Large intestine (tissue), 3 donors: Measurements from ENCODE around the gene P2RY12. TPM values are rescaled to one million over a fixed set of nuclear protein-coding genes. Genes with fewer than 3 reads are reported as not detected.

Experiments used
- DNase-seq, 2 donors: peaks; one replicate each; pipeline versions ENCODE4 v3.0.0 to v3.0.0-alpha.2; 2013
- H3K27ac ChIP-seq: one replicate; pipeline ENCODE4 v1.5.1; 2013; ENCODE audit warnings: low read length
- H3K27me3 ChIP-seq: 2 replicates; pipeline ENCODE4 v1.6.1; 2013; ENCODE audit warnings: low read length; ENCODE audit not compliant: control insufficient read depth, insufficient read depth
- H3K36me3 ChIP-seq: 2 replicates; pipeline ENCODE4 v1.6.1; 2013; ENCODE audit warnings: low read length; ENCODE audit not compliant: control insufficient read depth, insufficient read depth
- H3K4me1 ChIP-seq: one replicate; pipeline ENCODE4 v1.6.1; 2013; ENCODE audit warnings: low read length; ENCODE audit not compliant: control insufficient read depth, insufficient read depth
- H3K4me3 ChIP-seq: one replicate; pipeline ENCODE4 v1.5.1; 2013; ENCODE audit warnings: low read length
- H3K9me3 ChIP-seq: one replicate; pipeline ENCODE4 v1.6.1; 2013; ENCODE audit warnings: mild to moderate bottlenecking, low read depth, low read length, moderate library complexity; ENCODE audit not compliant: control insufficient read depth
- WGBS: methylation state at CpG from one replicate; pipeline ENCODE4 v1.1.5; 2013; ENCODE audit warnings: low lambda C conversion rate; ENCODE audit not compliant: insufficient coverage; 5-methylcytosine and 5-hydroxymethylcytosine counted together
- polyA plus RNA-seq: library from polyadenylated mRNA; unstranded; fragments of 120-200 nt; gene quantifications from one replicate; pipeline ENCODE4 v1.2.1, GENCODE V29; 2013

The P2RY12 gene
- polyA plus RNA-seq, 1 donor, result 2.3 TPM

GRCh38 chr3:151415289-151415688 is 30.7 kb upstream of the P2RY12 start:
- Histone ChIP-seq H3K4me1 (no peaks in the 10 kb centered on the region), H3K4me3 (no peak overlapping the region), H3K9me3 (no peaks in the 10 kb centered on the region), H3K36me3 (no peaks in the 10 kb centered on the region), H3K27ac (no peak overlapping the region), H3K27me3 (no peaks in the 10 kb centered on the region)
- WGBS, result 80% methylated on average over 1 of the region's 1 CpG
- DNase-seq, result no peak

- no CpG with 5 or more reads among the region's 5 CpGs for WGBS
- H3K27ac ChIP-seq, result no peak overlapping the region
- H3K36me3 ChIP-seq, result no peaks in the 10 kb centered on the region
- H3K9me3 ChIP-seq, result no peaks in the 10 kb centered on the region
- no peaks in the 10 kb centered on the region for H3K4me1 ChIP-seq
- no peak overlapping the region for H3K4me3 ChIP-seq
- DNase-seq, result no peak
- no peaks in the 10 kb centered on the region for H3K27me3 ChIP-seq
These were observed 28.4 kb upstream of the P2RY12 start for GRCh38 chr3:151412989-151413388.

GRCh38 chr3:151410891-151411559 is 26.5 kb upstream of the P2RY12 start:
- no peak overlapping the region for H3K27ac ChIP-seq
- no peaks in the 10 kb centered on the region for H3K9me3 ChIP-seq
- no peak for DNase-seq
- WGBS, result no CpG with 5 or more reads among the region's 9 CpGs
- no peaks in the 10 kb centered on the region for H3K36me3 ChIP-seq
- H3K4me1 ChIP-seq, result no peaks in the 10 kb centered on the region
- H3K4me3 ChIP-seq, result no peak overlapping the region
- no peaks in the 10 kb centered on the region for H3K27me3 ChIP-seq

- no peak for DNase-seq
- H3K9me3 ChIP-seq, result no peaks in the 10 kb centered on the region
- H3K4me3 ChIP-seq, result no peak overlapping the region
- WGBS, result no CpG with 5 or more reads among the region's 2 CpGs
- H3K27me3 ChIP-seq, result no peaks in the 10 kb centered on the region
- no peaks in the 10 kb centered on the region for H3K4me1 ChIP-seq
- no peaks in the 10 kb centered on the region for H3K36me3 ChIP-seq
- H3K27ac ChIP-seq, result no peak overlapping the region
These were observed 23.4 kb upstream of the P2RY12 start for GRCh38 chr3:151407928-151408327.

GRCh38 chr3:151404316-151404715 is 19.8 kb upstream of the P2RY12 start:
- Histone ChIP-seq H3K4me1 (no peaks in the 10 kb centered on the region), H3K27me3 (no peaks in the 10 kb centered on the region), H3K36me3 (no peaks in the 10 kb centered on the region), H3K27ac (no peak overlapping the region), H3K9me3 (no peaks in the 10 kb centered on the region), H3K4me3 (no peak overlapping the region)
- WGBS, result no CpG with 5 or more reads among the region's 1 CpG
- DNase-seq, result no peak

GRCh38 chr3:151403246-151403645 is 18.7 kb upstream of the P2RY12 start:
- no peaks in the 10 kb centered on the region for H3K27me3 ChIP-seq
- no peak overlapping the region for H3K27ac ChIP-seq
- no CpG with 5 or more reads among the region's 2 CpGs for WGBS
- H3K9me3 ChIP-seq, result no peaks in the 10 kb centered on the region
- no peak for DNase-seq
- no peak overlapping the region for H3K4me3 ChIP-seq
- no peaks in the 10 kb centered on the region for H3K36me3 ChIP-seq
- no peaks in the 10 kb centered on the region for H3K4me1 ChIP-seq

GRCh38 chr3:151402349-151402748 is 17.8 kb upstream of the P2RY12 start:
- Histone ChIP-seq H3K9me3 (no peaks in the 10 kb centered on the region), H3K27ac (no peak overlapping the region), H3K4me3 (no peak overlapping the region), H3K4me1 (no peaks in the 10 kb centered on the region), H3K36me3 (no peaks in the 10 kb centered on the region), H3K27me3 (no peaks in the 10 kb centered on the region)
- WGBS, result no CpG with 5 or more reads among the region's 3 CpGs
- DNase-seq, result no peak

- WGBS, result no CpG with 5 or more reads among the region's 4 CpGs
- no peaks in the 10 kb centered on the region for H3K4me1 ChIP-seq
- no peak overlapping the region for H3K4me3 ChIP-seq
- DNase-seq, result no peak
- no peaks in the 10 kb centered on the region for H3K36me3 ChIP-seq
- H3K9me3 ChIP-seq, result no peaks in the 10 kb centered on the region
- H3K27ac ChIP-seq, result no peak overlapping the region
- no peaks in the 10 kb centered on the region for H3K27me3 ChIP-seq
These were observed 15.8 kb upstream of the P2RY12 start for GRCh38 chr3:151400341-151400740.

GRCh38 chr3:151398895-151399294 is 14.3 kb upstream of the P2RY12 start:
- Histone ChIP-seq H3K4me3 (no peak overlapping the region), H3K27me3 (no peaks in the 10 kb centered on the region), H3K36me3 (no peaks in the 10 kb centered on the region), H3K27ac (peak overlapping the region; percentile 46), H3K4me1 (no peaks in the 10 kb centered on the region), H3K9me3 (no peaks in the 10 kb centered on the region)
- peak; percentile 33 to 71 for DNase-seq
- WGBS, result 37% methylated on average over 5 of the region's 5 CpGs

- no peak overlapping the region for H3K4me3 ChIP-seq
- no peaks in the 10 kb centered on the region for H3K36me3 ChIP-seq
- WGBS, result 100% methylated on average over 2 of the region's 3 CpGs
- no peak for DNase-seq
- no peaks in the 10 kb centered on the region for H3K27me3 ChIP-seq
- no peaks in the 10 kb centered on the region for H3K4me1 ChIP-seq
- H3K9me3 ChIP-seq, result no peaks in the 10 kb centered on the region
- no peak overlapping the region for H3K27ac ChIP-seq
These were observed 11.3 kb upstream of the P2RY12 start for GRCh38 chr3:151395806-151396205.

GRCh38 chr3:151394611-151395010 is 10.1 kb upstream of the P2RY12 start:
- DNase-seq, result no peak
- no peaks in the 10 kb centered on the region for H3K9me3 ChIP-seq
- no peaks in the 10 kb centered on the region for H3K27me3 ChIP-seq
- no CpG with 5 or more reads among the region's 8 CpGs for WGBS
- H3K4me1 ChIP-seq, result no peaks in the 10 kb centered on the region
- no peak overlapping the region for H3K27ac ChIP-seq
- no peaks in the 10 kb centered on the region for H3K36me3 ChIP-seq
- no peak overlapping the region for H3K4me3 ChIP-seq
